Neutrophil (primary cell): ENCODE results near the gene RADX.
"Not testable (repeated sequence)": the region's sequence is repeated elsewhere in the genome, so short reads cannot be mapped to it uniquely, and the experiment has no call there.

Experiments
- H3K27ac ChIP-seq: fragments of 200-600 bp; sonication (generic); 2 replicates; pipeline ENCODE4 v1.5.1; 2016; ENCODE audit warnings: mild to moderate bottlenecking, moderate library complexity
- H3K27me3 ChIP-seq: fragments of 200-600 bp; sonication (generic); 2 replicates; pipeline ENCODE4 v1.6.0; 2016; ENCODE audit warnings: mild to moderate bottlenecking
- H3K36me3 ChIP-seq: fragments of 200-600 bp; sonication (generic); 2 replicates; pipeline ENCODE4 v1.5.1; 2017
- H3K4me1 ChIP-seq, 2 experiments: fragments of 200-600 bp in 1 of 2; sonication (generic) in 1 of 2; 1 replicate in 1 of 2; 2 replicates in 1 of 2; pipeline versions ENCODE4 v1.5.1 to v1.6.1; 2013 to 2016; ENCODE audit warnings: low read depth in 1 of 2, low read length in 1 of 2, mild to moderate bottlenecking in 1 of 2, moderate library complexity in 1 of 2; ENCODE audit not compliant: control insufficient read depth in 1 of 2, insufficient read depth in 1 of 2
- H3K4me3 ChIP-seq, 2 experiments: fragments of 200-600 bp in 1 of 2; sonication (generic) in 1 of 2; 1 replicate in 1 of 2; 2 replicates in 1 of 2; pipeline ENCODE4 v1.5.1; 2013 to 2016; ENCODE audit warnings: low read depth in 1 of 2, low read length in 1 of 2, mild to moderate bottlenecking in 1 of 2, moderate library complexity in 1 of 2
- H3K9me3 ChIP-seq: fragments of 200-600 bp; sonication (generic); 2 replicates; pipeline ENCODE4 v1.5.1; 2016
- TF ChIP-seq, protein P1 (sequence below): fragments of 200-600 bp; sonication (generic); IDR thresholded peaks from 2 replicates; pipeline ENCODE4 v1.5.1; 2016; ENCODE audit warnings: antibody characterized with exemption

RADX gene

GRCh38 chrX:106649523-106650428 is 38.0 kb downstream of the RADX start:
- Histone ChIP-seq H3K36me3 (no peaks in the 10 kb centered on the region), H3K9me3 (no peaks in the 10 kb centered on the region), H3K27me3 (no peaks in the 10 kb centered on the region), H3K4me3 (no peak overlapping the region), H3K27ac (no peak overlapping the region), H3K4me1 (no peaks in the 10 kb centered on the region)
- TF ChIP-seq, protein P1, sequence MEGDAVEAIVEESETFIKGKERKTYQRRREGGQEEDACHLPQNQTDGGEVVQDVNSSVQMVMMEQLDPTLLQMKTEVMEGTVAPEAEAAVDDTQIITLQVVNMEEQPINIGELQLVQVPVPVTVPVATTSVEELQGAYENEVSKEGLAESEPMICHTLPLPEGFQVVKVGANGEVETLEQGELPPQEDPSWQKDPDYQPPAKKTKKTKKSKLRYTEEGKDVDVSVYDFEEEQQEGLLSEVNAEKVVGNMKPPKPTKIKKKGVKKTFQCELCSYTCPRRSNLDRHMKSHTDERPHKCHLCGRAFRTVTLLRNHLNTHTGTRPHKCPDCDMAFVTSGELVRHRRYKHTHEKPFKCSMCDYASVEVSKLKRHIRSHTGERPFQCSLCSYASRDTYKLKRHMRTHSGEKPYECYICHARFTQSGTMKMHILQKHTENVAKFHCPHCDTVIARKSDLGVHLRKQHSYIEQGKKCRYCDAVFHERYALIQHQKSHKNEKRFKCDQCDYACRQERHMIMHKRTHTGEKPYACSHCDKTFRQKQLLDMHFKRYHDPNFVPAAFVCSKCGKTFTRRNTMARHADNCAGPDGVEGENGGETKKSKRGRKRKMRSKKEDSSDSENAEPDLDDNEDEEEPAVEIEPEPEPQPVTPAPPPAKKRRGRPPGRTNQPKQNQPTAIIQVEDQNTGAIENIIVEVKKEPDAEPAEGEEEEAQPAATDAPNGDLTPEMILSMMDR: no peak

DNA sequence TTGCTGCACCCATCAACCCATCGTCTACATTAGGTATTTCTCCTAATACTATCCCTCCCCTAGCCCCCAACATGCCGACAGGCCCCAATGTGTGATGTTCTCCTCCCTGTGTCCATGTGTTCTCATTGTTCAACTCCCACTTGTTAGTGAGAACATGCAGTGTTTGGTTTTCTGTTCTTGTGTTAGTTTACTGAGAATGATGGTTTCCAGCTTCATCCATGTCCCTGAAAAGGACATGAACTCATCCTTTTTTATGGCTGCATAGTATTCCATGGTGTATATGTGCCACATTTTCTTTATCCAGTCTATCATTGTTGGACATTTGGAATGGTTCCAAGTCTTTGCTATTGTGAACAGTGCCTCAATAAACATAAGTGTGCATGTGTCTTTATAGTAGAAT is 41.8 kb downstream of the RADX start:
- not testable (repeated sequence) for H3K27me3 ChIP-seq, H3K9me3 ChIP-seq

GRCh38 chrX:106670631-106671030 is 58.9 kb downstream of the RADX start:
- H3K9me3 ChIP-seq: no peaks in the 10 kb centered on the region
- H3K4me3 ChIP-seq: no peak overlapping the region
- no peaks in the 10 kb centered on the region for H3K36me3 ChIP-seq
- H3K27me3 ChIP-seq: no peaks in the 10 kb centered on the region
- TF ChIP-seq, protein P1: no peak
- no peaks in the 10 kb centered on the region for H3K4me1 ChIP-seq
- H3K27ac ChIP-seq: no peak overlapping the region

More for the DNA sequence above, 41.8 kb downstream of the RADX start:
- not testable (repeated sequence) for H3K27ac ChIP-seq, H3K36me3 ChIP-seq, H3K4me1 ChIP-seq, H3K4me3 ChIP-seq

DNA sequence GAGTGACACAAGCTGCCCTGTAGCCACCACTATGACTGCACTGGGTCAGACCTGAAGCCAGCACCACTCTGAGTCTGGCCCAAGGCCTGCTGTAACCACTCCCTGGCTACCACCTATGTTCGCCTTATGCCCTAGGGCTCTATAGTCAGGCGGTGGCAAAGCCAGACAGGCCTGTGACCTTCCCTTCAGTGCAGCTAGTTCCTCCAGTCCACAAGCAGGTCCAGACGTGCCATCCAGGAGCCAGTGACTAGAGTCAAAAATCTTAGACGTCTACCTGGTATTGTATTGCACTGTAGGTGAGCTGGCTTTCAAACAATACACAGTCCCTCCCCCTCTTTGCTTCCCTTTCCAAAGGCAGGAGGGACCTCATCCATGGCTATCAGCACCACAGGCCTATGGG is 60.7 kb downstream of the RADX start:
- Histone ChIP-seq H3K27me3 (no peaks in the 10 kb centered on the region), H3K36me3 (no peaks in the 10 kb centered on the region), H3K27ac (no peak overlapping the region), H3K9me3 (no peaks in the 10 kb centered on the region), H3K4me1 (no peaks in the 10 kb centered on the region), H3K4me3 (no peak overlapping the region)
- TF ChIP-seq, protein P1: no peak

GRCh38 chrX:106680716-106681115 is 68.9 kb downstream of the RADX start:
- H3K36me3 ChIP-seq: no peaks in the 10 kb centered on the region
- TF ChIP-seq, protein P1: no peak

DNA sequence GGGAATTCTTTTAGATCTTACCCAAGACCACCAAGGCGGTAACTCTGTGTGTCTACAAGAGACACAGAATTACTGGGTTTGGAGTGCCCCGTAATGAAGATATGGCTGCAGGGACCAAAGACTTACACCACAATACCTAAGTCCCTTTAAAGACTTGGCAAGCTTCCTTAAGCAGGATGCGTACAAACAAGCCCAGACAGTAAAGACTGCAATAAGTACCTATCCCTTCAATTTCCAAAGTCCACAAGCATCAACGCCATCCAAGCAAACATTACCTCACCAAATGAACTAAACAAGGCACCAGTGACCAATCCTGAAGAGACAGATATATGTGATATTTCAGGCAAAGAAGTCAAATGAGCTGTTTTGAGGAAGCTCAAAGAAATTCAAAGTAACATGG is 72.4 kb downstream of the RADX start:
- H3K4me3 ChIP-seq: no peak overlapping the region
- H3K9me3 ChIP-seq: no peaks in the 10 kb centered on the region
- H3K36me3 ChIP-seq: no peaks in the 10 kb centered on the region
- TF ChIP-seq, protein P1: no peak
- no peak overlapping the region for H3K27ac ChIP-seq
- no peaks in the 10 kb centered on the region for H3K4me1 ChIP-seq
- H3K27me3 ChIP-seq: no peaks in the 10 kb centered on the region

More at GRCh38 chrX:106680716-106681115, 68.9 kb downstream of the RADX start:
- Histone ChIP-seq H3K9me3 (no peaks in the 10 kb centered on the region), H3K27me3 (no peaks in the 10 kb centered on the region), H3K4me3 (no peak overlapping the region), H3K4me1 (no peaks in the 10 kb centered on the region), H3K27ac (no peak overlapping the region)
